GM12878 (cell line): ENCODE results near the gene ERVW-1. TPM values are rescaled to one million over a fixed set of nuclear protein-coding genes. Genes with fewer than 3 reads are reported as not detected.
"Not testable (repeated sequence)": the region's sequence is repeated elsewhere in the genome, so short reads cannot be mapped to it uniquely, and the experiment has no call there.

Experiments used
- ATAC-seq: fragments of 200-7000 bp; cut with Tn5 transposase; 3 replicates; pipeline ENCODE4 v1.9.1; 2020; ENCODE audit warnings: mild to moderate bottlenecking, moderate library complexity
- BruUV-seq: library from RNA; stranded (reverse); fragments of 400-500 nt; replicated peaks from 2 replicates; lab custom pipeline; 2021; lab: Mats Ljungman, UMichigan
- CTCF ChIA-PET: fragments of 300-600 bp; sonication (Branson Sonifier 250); formaldehyde crosslinking; extraction: SDS; loops from one replicate; lab custom pipeline; 2021; ENCODE audit warnings: inconsistent platforms; lab: Yijun Ruan, JAX
- POLR2A ChIA-PET: fragments of 350-600 bp; formaldehyde crosslinking; extraction: SDS; loops from one replicate; lab custom pipeline; 2021; ENCODE audit warnings: inconsistent platforms; lab: Charles Lee
- RAD21 ChIA-PET: fragments of 300-600 bp; sonication (Branson Sonifier 250); formaldehyde crosslinking; loops from one replicate; lab custom pipeline; 2023; ENCODE audit warnings: antibody characterized with exemption; ENCODE audit not compliant: unreplicated experiment; lab: Charles Lee
- SMC1A ChIA-PET: fragments of 300-600 bp; sonication (Branson Sonifier 250); formaldehyde crosslinking; loops from one replicate; lab custom pipeline; 2023; ENCODE audit not compliant: unreplicated experiment, uncharacterized antibody; lab: Charles Lee
- DNase-seq: peaks from one replicate; pipeline ENCODE4 v3.0.0-alpha.2; 2011; ENCODE audit warnings: low read depth, low spot score
- FAIRE-seq: peaks from 3 replicates; lab custom pipeline; 2011; peaks lifted over from hg19 to GRCh38; lab: Jason Lieb, UNC
- H2AFZ ChIP-seq: 2 replicates; pipeline ENCODE4 v1.6.0; 2011; ENCODE audit warnings: low read depth, low read length, control low read depth; ENCODE audit not compliant: control insufficient read depth
- H3K27ac ChIP-seq: 2 replicates; pipeline ENCODE4 v1.5.1; 2011; ENCODE audit warnings: control low read depth; ENCODE audit not compliant: control insufficient read depth, insufficient read depth
- H3K27me3 ChIP-seq, 2 experiments: replicated peaks in 1 of 2; 2 replicates each; pipeline versions ENCODE4 v1.6.0 to v1.6.1; 2011; ENCODE audit warnings: low read length in 1 of 2; ENCODE audit not compliant: control insufficient read depth in 2 of 2, insufficient read depth in 2 of 2
- H3K36me3 ChIP-seq, 2 experiments: 2 replicates each; pipeline ENCODE4 v1.5.1; 2011; ENCODE audit warnings: low read length in 1 of 2; ENCODE audit not compliant: control insufficient read depth in 2 of 2, insufficient read depth in 2 of 2
- H3K4me1 ChIP-seq: 2 replicates; pipeline ENCODE4 v1.6.1; 2011; ENCODE audit warnings: mild to moderate bottlenecking, low read length, moderate library complexity, mixed read lengths; ENCODE audit not compliant: control insufficient read depth, insufficient read depth
- H3K4me2 ChIP-seq: 2 replicates; pipeline ENCODE4 v1.6.0; 2011; ENCODE audit warnings: control low read depth; ENCODE audit not compliant: control insufficient read depth, insufficient read depth
- H3K4me3 ChIP-seq: fragments of 200-600 bp; sonication (generic); 2 replicates; pipeline ENCODE4 v1.5.1; 2016
- H3K79me2 ChIP-seq: 2 replicates; pipeline ENCODE4 v1.6.0; 2011; ENCODE audit warnings: low read length; ENCODE audit not compliant: control insufficient read depth, insufficient read depth
- H3K9ac ChIP-seq: 2 replicates; pipeline ENCODE4 v1.8.0; 2011; ENCODE audit warnings: low read length, control low read depth, mixed read lengths; ENCODE audit not compliant: control insufficient read depth, insufficient read depth
- H3K9me3 ChIP-seq: replicated peaks from 3 replicates; pipeline ENCODE4 v1.5.1; 2011; ENCODE audit warnings: mild to moderate bottlenecking, low read length; ENCODE audit not compliant: control insufficient read depth, insufficient read depth
- H4K20me1 ChIP-seq: 2 replicates; pipeline ENCODE4 v1.6.0; 2011; ENCODE audit not compliant: control insufficient read depth, insufficient read depth
- BACH1 ChIP-seq: fragments of 450-650 bp; IDR thresholded peaks from 2 replicates; pipeline ENCODE4 v1.6.1; 2017; ENCODE audit warnings: mild to moderate bottlenecking, borderline replicate concordance
- CREB1 ChIP-seq: IDR thresholded peaks from 2 replicates; pipeline ENCODE4 v1.6.1; 2012; ENCODE audit warnings: low read depth, mild to moderate bottlenecking, inconsistent platforms
- FOXK2 ChIP-seq: fragments of 450-650 bp; IDR thresholded peaks from 2 replicates; pipeline ENCODE4 v1.6.1; 2017; ENCODE audit warnings: mild to moderate bottlenecking, moderate library complexity
- FOXM1 ChIP-seq: IDR thresholded peaks from 2 replicates; pipeline ENCODE4 v1.6.1; 2012; ENCODE audit warnings: low read depth, mild to moderate bottlenecking, inconsistent platforms, low read length, moderate library complexity
- PAX5 ChIP-seq: IDR thresholded peaks from 2 replicates; pipeline ENCODE4 v1.6.1; 2011; ENCODE audit warnings: low read depth, low read length, borderline replicate concordance
- ZNF207 ChIP-seq: fragments of 450-650 bp; IDR thresholded peaks from 2 replicates; pipeline ENCODE4 v1.6.1; 2014; ENCODE audit warnings: antibody characterized with exemption, mild to moderate bottlenecking, borderline replicate concordance
- ZNF622 ChIP-seq: fragments of 450-650 bp; IDR thresholded peaks from 2 replicates; pipeline ENCODE4 v1.6.1; 2017; ENCODE audit warnings: mild to moderate bottlenecking, inconsistent platforms
- WGBS: methylation state at CpG from one replicate; pipeline ENCODE4 v1.1.6; 2016; ENCODE audit warnings: low lambda C conversion rate; ENCODE audit not compliant: insufficient replicate concordance, insufficient coverage; ENCODE audit errors: missing lambda C conversion rate; 5-methylcytosine and 5-hydroxymethylcytosine counted together
- in situ Hi-C: fragments of 300-500 bp; cut with MboI; formaldehyde crosslinking; loops from 9 replicates; pipeline ENCODE4 v1.14.3; 2018; ENCODE audit warnings: mixed read lengths
- intact Hi-C: fragments of 100-400 bp; cut with micrococcal nuclease; formaldehyde crosslinking; loops from one replicate; pipeline ENCODE4 v1.14.2; 2022; ENCODE audit not compliant: unreplicated experiment
- polyA plus RNA-seq, 11 experiments: library from polyadenylated mRNA; depleted of rRNA in 4 of 11; unstranded in 6 of 11; stranded (reverse) in 5 of 11; fragments of >200 nt; fragmentation: Nextera tagmentation in 4 of 11; fragmentation: Illumina TruSeq in 1 of 11; extraction: Ambion mirVana in 4 of 11; extraction: Trizol in 1 of 11; gene quantifications; 1 replicate in 1 of 11; 2 replicates in 10 of 11; pipeline versions ENCODE4 v1.2.1 to v1.2.3, GENCODE V29; 2011 to 2016; ENCODE audit warnings: inconsistent platforms in 2 of 11, missing spikeins in 2 of 11, low read depth in 1 of 11
- total RNA-seq, 4 experiments: library from RNA; depleted of rRNA in 3 of 4; stranded (reverse); fragments of >200 nt in 3 of 4; fragmentation: Illumina TruSeq in 1 of 4; extraction: Trizol in 1 of 4; gene quantifications; 2 replicates each; pipeline versions ENCODE4 v1.2.1 to v1.2.3, GENCODE V29; 2013 to 2021
- TF ChIP-seq, protein P1 (sequence below): fragments of 150-350 bp; IDR thresholded peaks from 2 replicates; pipeline ENCODE4 v1.6.1; 2014; ENCODE audit warnings: mild to moderate bottlenecking, low read depth, low read length

ERVW-1 gene
- total and polyA plus RNA-seq, 10 of the 15 experiments (the other 5 are each of a cell fraction or from before 2014, with no cell fraction given) = 0.05 TPM; not detected in 9

- TF ChIP-seq ZNF207 = no peak
- TF ChIP-seq CREB1 = no peak
- TF ChIP-seq, protein P1, sequence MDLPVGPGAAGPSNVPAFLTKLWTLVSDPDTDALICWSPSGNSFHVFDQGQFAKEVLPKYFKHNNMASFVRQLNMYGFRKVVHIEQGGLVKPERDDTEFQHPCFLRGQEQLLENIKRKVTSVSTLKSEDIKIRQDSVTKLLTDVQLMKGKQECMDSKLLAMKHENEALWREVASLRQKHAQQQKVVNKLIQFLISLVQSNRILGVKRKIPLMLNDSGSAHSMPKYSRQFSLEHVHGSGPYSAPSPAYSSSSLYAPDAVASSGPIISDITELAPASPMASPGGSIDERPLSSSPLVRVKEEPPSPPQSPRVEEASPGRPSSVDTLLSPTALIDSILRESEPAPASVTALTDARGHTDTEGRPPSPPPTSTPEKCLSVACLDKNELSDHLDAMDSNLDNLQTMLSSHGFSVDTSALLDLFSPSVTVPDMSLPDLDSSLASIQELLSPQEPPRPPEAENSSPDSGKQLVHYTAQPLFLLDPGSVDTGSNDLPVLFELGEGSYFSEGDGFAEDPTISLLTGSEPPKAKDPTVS = no peak
- TF ChIP-seq FOXK2 = no peak
- no peak for TF ChIP-seq FOXM1
- TF ChIP-seq ZNF622 = no peak
- no peak for TF ChIP-seq PAX5
- TF ChIP-seq BACH1 = no peak
- TF ChIP-seq, all 136 proteins: peak for 0
Measured at GRCh38 chr7:92478095-92478494, 349 bp upstream of the ERVW-1 start (continued).

DNA sequence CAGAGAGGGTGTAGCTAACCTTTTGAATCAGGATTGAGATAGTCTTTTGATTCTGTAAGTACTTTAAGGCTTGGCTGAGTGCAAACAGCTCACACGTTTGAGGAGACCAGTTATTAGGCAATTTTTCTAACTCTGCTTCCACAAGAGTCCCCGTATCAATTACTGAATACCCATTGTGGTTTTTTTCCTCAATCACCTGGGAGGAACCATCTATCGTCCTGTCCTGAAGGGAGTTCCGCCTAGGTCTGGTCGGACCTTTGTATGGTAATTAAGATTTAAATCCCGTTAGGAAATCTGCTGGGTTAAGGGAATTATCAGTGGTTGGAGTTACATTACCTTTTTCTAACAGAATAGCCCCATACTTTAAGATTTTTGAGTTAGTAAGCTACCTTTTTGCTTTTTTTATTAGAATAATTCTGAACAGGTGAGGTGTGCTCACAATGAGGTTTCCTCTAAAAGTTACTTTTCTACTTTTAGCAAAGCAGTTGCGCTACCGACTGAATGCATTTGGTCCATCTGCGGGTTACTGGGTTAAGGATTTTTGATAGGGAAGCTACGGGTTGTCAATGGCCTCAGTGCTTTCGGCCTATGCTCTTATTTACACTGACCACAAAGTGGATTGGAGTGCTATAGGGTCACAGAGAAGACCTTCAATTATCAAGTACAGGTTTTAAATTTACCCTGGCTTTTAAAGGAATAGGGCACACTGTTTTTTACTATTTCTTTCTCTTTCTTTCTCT, 1.7 kb downstream of the ERVW-1 start:
- intact Hi-C loops, H3K9me3 ChIP-seq, FAIRE-seq, in situ Hi-C loops, RAD21 ChIA-PET, DNase-seq, H4K20me1 ChIP-seq, H3K9ac ChIP-seq, BruUV-seq, H3K27me3 ChIP-seq, H3K4me2 ChIP-seq, H3K27ac ChIP-seq, H2AFZ ChIP-seq, H3K4me3 ChIP-seq, H3K36me3 ChIP-seq, ATAC-seq, H3K79me2 ChIP-seq, H3K4me1 ChIP-seq: not testable (repeated sequence)
- ChIA-PET SMC1A (interaction anchor here (1.7 kb wide), 1 partner anchor 13 kb away, joined by 4 read pairs; no protein-coding TSS in a partner anchor), CTCF (interaction anchor here (1.0 kb wide), 1 partner anchor 14 kb away, joined by 3 read pairs; no protein-coding TSS in a partner anchor), POLR2A (interaction anchor here (1.0 kb wide), 1 partner anchor 22 kb away, joined by 3 read pairs; no protein-coding TSS in a partner anchor)
- 82% methylated on average over 11 of the region's 11 CpGs for WGBS

- 73% methylated on average over 12 of the region's 12 CpGs for WGBS
Measured at GRCh38 chr7:92475261-92475770, 2.4 kb downstream of the ERVW-1 start.

More at GRCh38 chr7:92475261-92475770, 2.4 kb downstream of the ERVW-1 start:
- H3K27me3 ChIP-seq, H3K4me2 ChIP-seq, FAIRE-seq, H4K20me1 ChIP-seq, RAD21 ChIA-PET, H3K9ac ChIP-seq, H3K27ac ChIP-seq, POLR2A ChIA-PET, in situ Hi-C loops, H3K36me3 ChIP-seq, H3K4me1 ChIP-seq, ATAC-seq, H3K9me3 ChIP-seq, BruUV-seq, H3K79me2 ChIP-seq, H2AFZ ChIP-seq, DNase-seq, intact Hi-C loops, H3K4me3 ChIP-seq: not testable (repeated sequence)
- CTCF ChIA-PET = interaction anchor here (1.0 kb wide), 1 partner anchor 14 kb away, joined by 3 read pairs; no protein-coding TSS in a partner anchor
- SMC1A ChIA-PET = interaction anchor here (1.7 kb wide), 1 partner anchor 14 kb away, joined by 4 read pairs; no protein-coding TSS in a partner anchor
